NAMALWA (cell line): ENCODE measurements around the gene ZNF22.

ENCODE experiments used
- DNase-seq: peaks from one replicate; pipeline ENCODE4 v3.0.0-alpha.2; 2015; ENCODE audit warnings: low spot score

ZNF22 gene

GRCh38 chr10:44977287-44978212, 23.2 kb upstream of the ZNF22 start:
- DNase-seq = no peak

DNA sequence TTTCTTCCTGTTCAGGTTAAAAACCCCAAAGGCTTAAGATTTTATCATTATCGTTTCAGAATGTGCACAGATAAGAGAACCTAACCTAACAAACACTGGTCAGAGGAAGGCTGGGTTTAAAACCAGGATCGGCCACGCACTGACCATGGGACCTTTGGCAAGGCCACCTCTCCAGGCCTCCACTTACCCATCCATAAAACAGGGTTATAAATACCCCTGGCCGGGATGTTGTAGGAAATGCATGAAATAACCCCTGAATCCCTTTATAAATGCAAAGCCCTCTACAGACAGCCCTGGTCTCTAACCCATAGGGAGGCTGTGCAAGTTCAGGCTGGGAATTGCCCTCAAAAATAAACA, 22.5 kb upstream of the ZNF22 start:
- DNase-seq = no peak

DNA sequence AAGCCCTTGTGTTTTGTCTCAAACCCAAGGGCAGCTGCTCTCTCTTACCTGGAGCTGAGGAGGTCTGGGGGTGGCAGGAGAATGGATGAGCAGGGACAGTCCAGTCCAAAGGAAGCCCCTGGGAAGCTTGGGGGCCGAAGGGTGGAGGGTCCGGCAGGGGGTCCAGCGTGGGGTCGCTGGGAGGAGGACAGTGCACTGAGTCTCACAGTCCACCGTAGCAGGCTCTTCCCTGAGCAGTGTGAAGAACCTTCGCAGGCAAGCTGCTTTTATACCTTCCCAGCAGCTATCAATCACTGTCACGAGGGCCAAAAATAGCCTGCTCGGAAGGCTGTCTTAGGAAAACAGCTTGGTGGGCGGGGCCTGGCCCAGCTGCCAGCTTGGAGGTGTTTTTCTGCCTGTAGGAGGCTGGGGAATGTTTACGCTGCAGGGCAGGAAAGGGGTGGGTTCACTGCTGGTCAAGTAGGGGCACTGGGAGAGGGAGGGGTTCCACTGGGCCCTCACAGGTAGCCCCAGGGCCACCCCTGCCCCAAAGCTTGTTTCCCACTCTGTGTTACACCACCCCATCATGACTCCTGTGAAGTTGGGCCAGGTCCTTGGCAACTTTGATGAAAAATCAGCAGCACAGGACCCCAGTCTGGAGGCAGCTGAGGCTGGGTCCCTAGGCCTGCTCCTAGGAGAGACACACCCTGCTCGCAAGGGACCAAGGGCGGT, 22.0 kb upstream of the ZNF22 start, which contains the start of gene DEPP1:
Gene DEPP1 (minus strand): TSS at position 240 of the 711 bp plus-strand sequence. CDS start 779 bp downstream, outside the sequence.
- DNase-seq = peak; percentile 61

DNA sequence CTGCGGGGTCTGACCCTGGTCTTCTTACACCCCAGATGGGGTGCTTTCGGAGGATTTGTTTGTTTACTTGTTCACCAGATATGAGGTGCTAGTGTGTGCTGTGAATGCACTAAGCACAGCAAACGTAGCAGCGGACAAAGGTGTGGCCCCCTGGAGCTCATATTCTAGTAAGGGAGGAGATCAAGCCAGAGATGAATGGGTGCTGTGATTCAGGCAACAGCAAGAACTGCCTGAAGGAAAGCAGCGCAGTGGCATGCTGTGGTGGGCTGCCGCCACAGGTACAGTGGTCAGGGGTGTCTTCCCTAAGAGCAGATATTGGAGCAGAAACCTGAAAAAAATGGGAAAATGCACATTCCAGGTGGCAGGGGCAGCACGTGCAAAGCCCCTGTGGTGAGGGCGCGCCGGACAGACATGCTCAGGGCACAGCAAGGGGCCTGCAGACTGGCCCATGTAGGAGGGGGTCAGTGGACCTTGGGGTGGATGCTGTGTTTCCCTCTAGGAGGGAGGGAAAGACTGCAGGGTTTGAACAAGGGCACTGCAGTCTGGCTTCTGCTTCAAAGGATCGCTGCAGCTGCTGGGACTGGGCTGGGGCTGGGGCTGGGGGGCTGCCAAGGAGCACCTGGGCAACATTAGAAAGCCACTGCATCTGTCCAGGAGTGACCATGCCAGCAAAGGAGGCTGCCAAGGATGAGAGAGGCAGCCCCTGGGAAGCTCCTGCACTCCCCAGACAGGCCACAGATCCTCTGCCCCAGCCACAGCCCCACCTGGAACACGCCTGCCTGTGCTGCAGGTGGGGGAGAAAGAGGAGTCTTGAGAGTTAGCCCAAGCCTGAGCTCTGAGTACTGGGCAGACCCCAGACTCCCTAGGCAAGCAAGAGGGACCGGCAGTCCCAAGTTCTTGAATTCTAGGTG, 21.2 kb upstream of the ZNF22 start:
- DNase-seq = no peak

DNA sequence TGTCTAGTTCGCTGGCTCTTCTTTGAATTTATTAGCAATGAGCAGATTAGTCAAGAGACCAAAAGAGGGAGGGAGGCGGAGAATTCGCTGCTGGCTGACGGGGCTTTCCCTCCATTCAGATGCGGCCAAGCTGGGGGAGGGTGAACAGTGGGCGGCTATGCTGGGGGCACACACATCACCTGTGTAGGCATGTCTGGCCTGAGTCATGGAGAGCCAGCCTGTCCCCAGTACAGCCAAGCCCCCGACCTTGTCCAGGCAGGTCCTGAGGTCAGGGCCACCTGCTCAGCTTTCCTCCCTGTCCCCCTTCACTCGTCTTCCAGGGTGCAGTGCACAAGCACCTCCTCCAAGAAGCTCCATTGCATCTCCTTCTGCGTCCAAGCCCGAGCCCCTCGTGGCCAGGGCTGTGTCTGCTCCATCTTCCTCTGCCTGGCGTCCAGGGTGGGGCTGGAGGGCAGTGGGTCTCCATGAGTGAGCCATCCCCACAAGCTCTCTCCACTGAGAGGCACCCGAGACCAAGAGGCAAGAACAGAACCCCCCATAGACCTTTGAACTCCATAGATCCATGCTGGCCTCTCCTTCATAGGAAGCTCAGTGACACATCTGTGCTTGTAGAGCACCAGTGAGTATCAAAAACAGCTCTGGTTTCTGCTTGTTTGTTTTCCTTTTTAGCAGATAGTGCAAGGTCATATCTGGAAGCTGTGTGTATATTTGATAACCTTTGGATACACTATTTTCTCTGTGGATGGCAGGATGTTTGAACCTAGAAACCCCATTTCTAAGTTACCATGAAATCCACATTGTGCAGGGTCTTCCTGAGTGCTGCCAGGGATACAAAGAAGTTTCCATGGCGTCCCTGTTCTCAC, 20.2 kb upstream of the ZNF22 start:
- no peak for DNase-seq

DNA sequence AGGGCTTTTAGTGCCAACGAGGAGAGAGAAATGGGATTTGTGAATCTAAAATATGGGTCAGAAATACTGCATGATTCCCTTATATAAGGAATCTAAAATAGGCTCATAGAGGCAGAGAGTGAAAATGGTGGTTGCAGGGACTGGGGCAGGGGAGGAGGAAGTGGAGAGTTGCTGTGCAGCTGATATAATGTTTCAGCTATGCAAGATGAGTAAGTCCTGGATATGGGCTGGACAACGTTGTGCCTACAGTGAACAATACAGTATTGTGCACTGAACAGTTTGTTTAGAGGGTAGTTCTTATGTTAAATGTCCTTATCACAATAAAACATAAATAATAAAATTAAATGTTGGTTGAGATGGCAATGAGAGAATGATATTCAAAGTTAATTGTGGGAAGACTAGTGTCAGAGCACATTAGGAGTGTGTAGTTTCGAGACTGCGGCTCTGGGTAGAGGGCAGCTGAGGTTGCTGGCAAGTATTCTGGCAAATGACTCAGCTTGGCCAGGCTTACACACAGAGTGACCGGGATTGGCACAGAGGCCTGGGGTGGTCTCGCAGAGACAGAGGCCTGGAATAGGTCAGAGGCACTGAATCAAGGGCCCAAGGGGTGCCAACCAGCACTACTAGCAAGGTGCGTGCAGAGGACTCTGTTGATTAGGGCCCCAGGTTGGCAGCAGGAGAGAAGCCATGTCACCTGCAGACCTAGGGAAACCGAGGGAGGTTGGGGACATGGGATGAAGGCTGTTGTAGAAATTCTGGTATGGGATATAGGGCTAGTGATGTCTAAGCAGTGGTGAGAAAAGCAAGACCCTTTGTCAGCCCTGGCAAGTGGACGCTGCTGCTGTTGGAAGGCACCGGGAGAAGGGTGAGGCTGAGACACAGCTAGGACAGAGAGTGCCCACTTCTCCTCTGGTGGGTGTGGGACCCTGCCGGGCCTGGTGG, 19.3 kb upstream of the ZNF22 start:
- no peak for DNase-seq

DNA sequence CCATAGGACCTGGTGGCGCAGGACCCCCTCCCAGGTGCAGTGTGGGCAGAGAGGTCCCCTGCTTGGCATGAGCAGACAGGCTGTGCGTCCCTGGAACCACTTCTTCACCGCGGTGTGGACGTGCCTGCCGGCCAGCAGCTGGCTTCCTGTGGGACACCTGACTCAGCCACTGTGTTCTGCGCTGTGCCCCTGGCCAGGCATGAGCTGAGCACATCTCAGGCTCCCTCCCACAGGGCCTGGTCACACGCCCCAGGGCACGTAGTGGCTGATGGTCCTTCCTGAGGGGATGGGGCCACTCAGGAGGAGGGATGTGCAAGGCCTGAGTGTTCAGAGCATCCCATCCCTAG, 18.6 kb upstream of the ZNF22 start:
- no peak for DNase-seq

DNA sequence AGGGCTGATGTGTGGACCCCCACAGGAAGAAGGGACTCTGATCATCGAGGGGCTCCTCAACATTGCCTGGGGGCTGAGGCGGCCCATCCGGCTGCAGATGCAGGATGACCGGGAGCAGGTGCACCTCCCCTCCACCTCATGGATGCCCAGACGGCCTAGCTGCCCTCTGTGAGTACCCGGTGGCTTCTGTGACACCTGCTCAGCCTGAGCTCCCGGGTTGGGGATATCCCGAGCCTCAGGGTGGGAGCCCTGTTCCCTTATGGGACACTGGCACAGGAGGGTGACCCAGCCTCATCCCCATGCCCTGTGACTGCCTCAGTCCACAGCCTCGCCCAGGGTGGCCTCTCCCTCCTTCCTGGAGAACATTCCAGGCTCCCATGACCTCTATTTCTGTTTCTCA, 18.2 kb upstream of the ZNF22 start:
- no peak for DNase-seq

GRCh38 chr10:44983066-44983894, 17.4 kb upstream of the ZNF22 start:
- no peak for DNase-seq

DNA sequence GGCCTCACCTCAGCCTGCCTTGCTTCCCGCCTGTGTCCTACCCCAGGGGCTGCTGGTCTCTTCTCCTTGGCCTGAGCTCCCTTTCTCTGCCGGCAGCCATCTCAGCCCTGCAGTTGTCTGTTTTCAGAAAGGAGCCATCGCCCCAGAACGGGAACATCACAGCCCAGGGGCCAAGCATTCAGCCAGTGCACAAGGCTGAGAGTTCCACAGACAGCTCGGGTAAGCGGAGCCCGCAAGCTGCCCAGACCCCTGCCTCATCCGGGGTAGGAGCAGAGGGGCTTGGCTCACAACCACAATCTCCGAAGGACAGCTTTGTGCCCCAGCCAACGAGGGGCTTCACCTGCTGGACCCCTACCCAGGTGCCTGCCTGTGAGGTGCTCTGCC, 16.8 kb upstream of the ZNF22 start:
- no peak for DNase-seq

GRCh38 chr10:44984671-44985101, 16.0 kb upstream of the ZNF22 start:
- no peak for DNase-seq

DNA sequence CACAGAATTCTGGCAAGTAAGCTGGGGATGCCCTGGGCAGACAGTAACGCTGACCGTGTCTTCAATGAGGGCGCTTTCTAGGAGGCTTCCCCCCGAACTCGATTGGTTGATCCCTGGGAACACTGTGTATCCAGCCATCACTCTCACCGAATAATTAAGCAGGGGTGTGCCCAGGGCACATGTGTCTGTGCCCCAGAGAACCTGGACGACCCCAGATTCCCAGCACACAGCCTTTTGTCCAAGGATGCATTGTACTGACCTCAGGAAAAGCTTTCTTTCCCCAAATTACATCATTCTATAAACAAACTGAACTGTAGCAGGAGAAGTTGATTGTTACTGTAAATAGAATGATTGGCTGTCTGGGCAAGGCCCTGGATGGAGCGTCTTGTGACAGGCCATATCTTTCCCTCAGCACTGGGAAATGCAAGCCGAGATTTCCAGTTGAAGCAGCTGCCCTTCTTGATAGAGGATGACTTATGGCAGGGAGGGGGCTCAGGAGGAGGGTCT, 15.5 kb upstream of the ZNF22 start:
- DNase-seq = no peak

DNA sequence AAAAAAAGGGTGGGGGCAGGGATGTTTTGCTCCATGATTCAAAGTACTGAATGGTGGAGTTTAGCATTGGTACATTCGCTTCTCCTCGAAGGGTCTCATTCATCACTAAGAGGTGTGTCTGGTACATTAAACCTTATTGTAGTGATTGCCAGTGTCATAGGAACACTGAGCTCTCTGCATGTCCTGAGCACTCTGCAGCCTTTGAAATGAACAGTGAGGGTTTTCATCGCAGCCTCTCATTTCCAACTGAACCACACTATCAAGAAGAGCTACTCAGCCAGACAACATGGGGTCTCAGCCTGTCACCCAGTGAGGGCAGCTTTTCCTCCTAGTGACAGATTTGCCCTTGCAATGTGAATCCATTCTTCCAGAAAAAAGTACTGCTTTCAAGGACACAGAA, 14.5 kb upstream of the ZNF22 start:
- no peak for DNase-seq

DNA sequence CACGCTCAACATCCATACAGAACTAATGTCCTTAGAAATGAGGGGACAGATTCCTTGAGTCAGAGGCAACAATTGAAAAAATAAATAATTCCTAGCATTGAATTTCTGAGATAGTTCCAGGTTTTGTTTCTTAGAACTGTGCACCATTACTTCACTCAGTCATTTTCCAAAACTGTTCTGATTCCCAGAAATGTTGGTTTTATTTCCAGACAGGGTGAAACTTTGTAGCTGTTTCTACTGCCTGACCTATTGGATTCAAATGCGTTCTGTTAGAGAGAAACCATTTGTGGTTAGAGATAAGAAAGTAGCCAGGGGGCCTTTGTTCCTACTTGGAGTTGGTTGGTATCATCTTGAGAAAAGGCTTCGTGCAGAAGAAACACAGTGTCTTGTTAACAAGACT, 14.1 kb upstream of the ZNF22 start:
- DNase-seq = no peak

DNA sequence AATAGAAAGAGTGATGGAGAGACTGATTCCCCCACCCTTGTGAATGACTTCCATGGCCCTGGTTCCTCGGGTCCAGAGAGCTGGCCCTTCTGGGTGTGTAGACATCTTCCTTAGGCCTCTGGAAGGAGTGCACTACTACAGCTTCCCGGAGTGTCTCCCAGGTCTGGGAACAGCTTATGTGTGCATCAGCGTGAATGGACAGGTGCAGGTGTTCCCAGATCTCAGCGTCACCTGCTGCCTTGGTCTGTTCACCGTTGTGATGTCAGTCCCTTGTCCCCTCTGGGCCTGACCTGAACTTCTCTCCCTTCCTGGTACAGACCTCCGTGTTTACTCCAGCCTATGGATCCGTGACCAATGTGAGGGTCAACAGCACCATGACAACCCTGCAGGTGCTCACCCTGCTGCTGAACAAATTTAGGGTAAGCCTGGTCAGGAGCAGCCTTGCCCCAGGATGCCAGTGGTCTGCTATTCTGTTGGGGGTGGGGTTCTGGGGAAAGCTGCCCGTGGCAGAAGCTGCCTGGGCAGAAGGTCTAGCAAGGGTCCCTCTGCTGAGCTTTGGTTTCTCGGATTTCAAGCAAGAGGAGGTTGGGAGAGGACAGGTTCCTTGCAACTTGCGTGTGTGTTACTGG, 11.7 kb upstream of the ZNF22 start:
- no peak for DNase-seq

DNA sequence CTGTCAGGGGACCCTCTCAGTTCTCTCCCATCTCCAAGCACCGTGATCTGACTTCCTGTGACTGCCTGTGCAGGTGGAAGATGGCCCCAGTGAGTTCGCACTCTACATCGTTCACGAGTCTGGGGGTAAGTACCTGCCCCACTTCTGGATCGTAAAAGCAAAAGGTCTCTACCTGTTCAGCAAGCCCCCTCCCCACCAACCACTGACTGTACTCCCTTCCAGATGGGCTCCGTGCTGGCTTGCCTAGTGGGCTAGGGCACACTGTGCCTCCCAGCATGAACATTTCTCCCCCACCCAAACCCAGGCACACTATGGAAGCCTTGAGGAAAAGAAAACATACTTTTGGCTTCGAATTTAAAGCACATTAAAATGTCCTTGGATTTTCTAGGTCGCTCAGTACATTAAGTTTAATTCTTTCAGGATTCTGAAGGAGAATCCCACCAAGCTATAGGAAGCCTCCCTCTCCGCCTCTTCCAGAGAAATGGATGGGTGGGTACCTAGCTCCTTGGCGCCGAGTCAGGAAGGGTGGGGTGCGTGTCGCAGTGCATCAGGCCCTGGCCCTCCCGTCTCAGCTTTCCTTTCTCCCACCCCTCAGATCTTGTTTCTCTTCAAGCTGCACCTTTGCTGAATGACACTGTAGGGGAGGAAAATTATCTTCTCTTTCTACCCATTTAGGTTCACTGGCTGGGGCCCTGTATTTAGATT, 11.0 kb upstream of the ZNF22 start:
- DNase-seq = no peak

DNA sequence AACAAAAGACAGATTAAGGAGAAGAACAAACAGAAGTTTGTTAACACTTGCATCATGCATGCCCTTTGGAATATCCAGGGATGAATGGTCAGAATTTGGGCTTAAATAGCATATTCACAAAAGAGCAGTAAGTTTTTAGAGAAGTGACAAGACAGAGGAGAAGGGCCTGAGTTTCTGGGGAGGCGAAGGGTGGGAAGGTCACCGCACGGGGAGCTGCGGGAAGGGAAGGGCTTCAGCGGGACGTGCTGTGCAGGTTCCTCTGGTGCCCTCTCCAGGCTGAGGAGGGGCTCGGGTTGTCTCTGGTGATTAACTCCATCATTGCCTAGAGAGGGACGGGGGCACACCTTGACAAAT, 10.4 kb upstream of the ZNF22 start:
- DNase-seq = peak; percentile 34

DNA sequence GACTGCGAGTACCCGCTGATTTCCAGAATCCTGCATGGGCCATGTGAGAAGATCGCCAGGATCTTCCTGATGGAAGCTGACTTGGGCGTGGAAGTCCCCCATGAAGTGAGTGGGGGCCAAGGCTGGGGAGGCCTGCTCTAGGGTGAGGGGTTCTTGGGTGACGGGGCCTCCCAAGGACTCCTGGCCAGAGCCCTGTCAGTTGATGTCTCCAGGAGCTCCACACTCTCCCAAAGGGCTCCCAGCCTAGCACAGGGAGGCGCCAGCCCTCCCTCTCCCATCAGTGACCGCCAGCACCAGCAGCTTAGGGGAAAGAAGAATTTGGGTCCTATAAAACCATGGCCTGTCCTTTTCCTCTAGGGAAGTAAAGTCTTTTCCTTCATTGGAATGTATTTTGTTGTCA, 9.8 kb upstream of the ZNF22 start:
- no peak for DNase-seq
